NB4 (cell line): ENCODE results near the gene SPRR1A.

Experiments
- CTCF ChIP-seq: IDR thresholded peaks from one replicate; pipeline ENCODE4 v1.5.1; 2012; ENCODE audit warnings: low read depth, low read length
- POLR2A ChIP-seq: IDR thresholded peaks from 2 replicates; pipeline ENCODE4 v1.6.1; 2011; ENCODE audit warnings: mild to moderate bottlenecking; ENCODE audit not compliant: insufficient read length; ENCODE audit errors: extremely low read depth

- no peak for TF ChIP-seq CTCF
- no peak for TF ChIP-seq POLR2A
These were observed 37.6 kb upstream of the SPRR1A start for GRCh38 chr1:152946248-152946647.
